ENCODE results near the gene AKAP6. TPM values are rescaled to one million over a fixed set of nuclear protein-coding genes. Genes with fewer than 3 reads are reported as not detected.

Gene AKAP6
- total RNA-seq, 2 experiments from 2014 or later = 0.13 to 0.72 TPM

Small RNA genes within 50 kb of the gene (small RNA-seq; reads per million reads assigned to genes)
- gene RN7SL660P = not detected

Other genes with a start within 250 kb of the AKAP6 start
- not detected in 2 replicates for gene RNU6-7, start 127.3 kb upstream of the AKAP6 start, total RNA-seq (2014; rRNA removed; shearing (Covaris generic))
- not detected in 2 replicates for gene RNU6-7, start 127.3 kb upstream of the AKAP6 start, total RNA-seq (2022)
- not detected in 2 replicates for gene RNU6-8, start 126.0 kb upstream of the AKAP6 start, total RNA-seq (2014; rRNA removed; shearing (Covaris generic))
- not detected in 2 replicates for gene RNU6-8, start 126.0 kb upstream of the AKAP6 start, total RNA-seq (2022)

Measured in OCI-LY7 (cell line).